HCT116 (cell line): Measurements from ENCODE around the gene DIPK1A. TPM values are rescaled to one million over a fixed set of nuclear protein-coding genes. Genes with fewer than 3 reads are reported as not detected.

ENCODE experiments used
- ATAC-seq: fragments of 200-7000 bp; cut with Tn5 transposase; 2 replicates; pipeline ENCODE4 v1.9.1; 2020; ENCODE audit warnings: mild to moderate bottlenecking, moderate library complexity
- BruUV-seq: library from RNA; stranded (reverse); fragments of 400-500 nt; replicated peaks from 2 replicates; lab custom pipeline; 2021; lab: Mats Ljungman, UMichigan
- CTCF ChIA-PET: fragments of 300-600 bp; sonication (Branson Sonifier 250); formaldehyde crosslinking; loops from one replicate; lab custom pipeline; 2021; ENCODE audit warnings: antibody characterized with exemption; lab: Charles Lee
- POLR2A ChIA-PET: fragments of 300-600, 350-600 bp; sonication (Branson Sonifier 250); formaldehyde crosslinking; loops from one replicate; lab custom pipeline; 2021; ENCODE audit warnings: antibody characterized with exemption; lab: Charles Lee
- RAD21 ChIA-PET, 2 experiments: fragments of 300-600 bp; sonication (Branson Sonifier 250); formaldehyde crosslinking; loops; one replicate each; lab custom pipeline; 2023; ENCODE audit warnings: low total read pairs in 2 of 2; ENCODE audit not compliant: uncharacterized antibody in 2 of 2, unreplicated experiment in 2 of 2, low non-redundant PET in 1 of 2; lab: Charles Lee
- DNase-seq: peaks from one replicate; pipeline ENCODE4 v3.0.0-alpha.2; 2010; ENCODE audit warnings: low read depth, low spot score
- H2AFZ ChIP-seq: fragments of 200-600 bp; shearing (Covaris generic), sonication (generic); 2 replicates; pipeline ENCODE4 v1.6.1; 2017; ENCODE audit warnings: low read depth, mixed run types, mixed read lengths, antibody characterized with exemption, low read length; ENCODE audit not compliant: poor library complexity, severe bottlenecking
- H3K27ac ChIP-seq: 2 replicates; pipeline ENCODE4 v1.5.1; 2012; ENCODE audit warnings: low read depth, low read length
- H3K27me3 ChIP-seq: fragments of 200-600 bp; sonication (generic); 2 replicates; pipeline ENCODE4 v1.6.1; 2016; ENCODE audit warnings: mixed run types, low read length, mixed read lengths; ENCODE audit not compliant: insufficient read depth
- H3K36me3 ChIP-seq, 2 experiments: fragments of 200-500 bp in 1 of 2; fragments of 200-600 bp in 1 of 2; sonication (Bioruptor generic) in 1 of 2; sonication (generic) in 1 of 2; 2 replicates each; pipeline versions ENCODE4 v1.5.1 to v1.6.1; 2014 to 2016; ENCODE audit warnings: low read length in 2 of 2, inconsistent platforms in 1 of 2, mixed read lengths in 1 of 2, mixed run types in 1 of 2; ENCODE audit not compliant: insufficient read depth in 2 of 2, control insufficient read depth in 1 of 2
- H3K4me1 ChIP-seq, 2 experiments: fragments of 200-600 bp in 1 of 2; sonication (generic) in 1 of 2; 2 replicates each; pipeline versions ENCODE4 v1.5.1 to v1.6.1; 2012 to 2017; ENCODE audit warnings: low read length in 2 of 2, inconsistent platforms in 1 of 2, mild to moderate bottlenecking in 1 of 2, mixed read lengths in 1 of 2, mixed run types in 1 of 2, moderate library complexity in 1 of 2; ENCODE audit not compliant: insufficient read depth in 2 of 2, control insufficient read depth in 1 of 2
- H3K4me2 ChIP-seq: fragments of 200-600 bp; sonication (generic); 2 replicates; pipeline ENCODE4 v1.6.1; 2017; ENCODE audit warnings: mixed run types, low read length, mixed read lengths
- H3K4me3 ChIP-seq, 2 experiments: fragments of 200-600 bp in 1 of 2; sonication (generic) in 1 of 2; replicated peaks in 1 of 2; 2 replicates each; pipeline ENCODE4 v1.5.1; 2011 to 2016; ENCODE audit warnings: low read length in 2 of 2, control low read depth in 1 of 2, low read depth in 1 of 2, mild to moderate bottlenecking in 1 of 2, mixed read lengths in 1 of 2, mixed run types in 1 of 2
- H3K79me2 ChIP-seq: fragments of 200-600 bp; sonication (generic); 2 replicates; pipeline ENCODE4 v1.6.1; 2017; ENCODE audit warnings: mild to moderate bottlenecking, mixed run types, low read length, moderate library complexity, mixed read lengths; ENCODE audit not compliant: insufficient read depth
- H3K9ac ChIP-seq: fragments of 200-600 bp; sonication (generic); 2 replicates; pipeline ENCODE4 v1.6.1; 2016; ENCODE audit warnings: low read length, mixed read lengths
- H3K9me2 ChIP-seq: fragments of 200-600 bp; sonication (generic), shearing (Covaris generic); 2 replicates; pipeline ENCODE4 v1.6.1; 2017; ENCODE audit warnings: mixed run types, mild to moderate bottlenecking, moderate library complexity; ENCODE audit not compliant: insufficient read depth
- H3K9me3 ChIP-seq, 2 experiments: fragments of 200-500 bp in 1 of 2; fragments of 200-600 bp in 1 of 2; sonication (Bioruptor generic) in 1 of 2; sonication (generic) in 1 of 2; 2 replicates each; pipeline ENCODE4 v1.6.1; 2014 to 2017; ENCODE audit warnings: low read length in 2 of 2, mixed read lengths in 2 of 2, inconsistent platforms in 1 of 2, low read depth in 1 of 2, mild to moderate bottlenecking in 1 of 2, mixed run types in 1 of 2, moderate library complexity in 1 of 2; ENCODE audit not compliant: control insufficient read depth in 1 of 2, insufficient read depth in 1 of 2
- H4K20me1 ChIP-seq: fragments of 200-600 bp; sonication (generic), shearing (Covaris generic); 2 replicates; pipeline ENCODE4 v1.6.1; 2017; ENCODE audit warnings: mixed run types, mild to moderate bottlenecking, moderate library complexity; ENCODE audit not compliant: insufficient read depth
- CBX3 ChIP-seq: IDR thresholded peaks from 2 replicates; pipeline ENCODE4 v1.6.1; 2012; ENCODE audit warnings: low read depth
- CEBPB ChIP-seq: IDR thresholded peaks from 2 replicates; pipeline ENCODE4 v1.6.1; 2012; ENCODE audit warnings: low read depth
- EGR1 ChIP-seq: IDR thresholded peaks from 2 replicates; pipeline ENCODE4 v1.6.1; 2012; ENCODE audit warnings: low read depth
- ELF1 ChIP-seq: IDR thresholded peaks from 2 replicates; pipeline ENCODE4 v1.6.1; 2012; ENCODE audit warnings: low read depth, borderline replicate concordance
- EZH2phosphoT487 ChIP-seq: fragments of 200-600 bp; IDR thresholded peaks from 2 replicates; pipeline ENCODE4 v1.6.1; 2018; ENCODE audit warnings: antibody characterized with exemption, borderline replicate concordance
- FOSL1 ChIP-seq: IDR thresholded peaks from 2 replicates; pipeline ENCODE4 v1.6.1; 2012; ENCODE audit warnings: low read depth
- JUND ChIP-seq: IDR thresholded peaks from 2 replicates; pipeline ENCODE4 v1.6.1; 2012
- POLR2AphosphoS5 ChIP-seq: IDR thresholded peaks from 2 replicates; pipeline ENCODE4 v1.6.1; 2011; ENCODE audit warnings: mild to moderate bottlenecking, low read depth, low read length, moderate library complexity
- RAD21 ChIP-seq: IDR thresholded peaks from 2 replicates; pipeline ENCODE4 v1.6.1; 2012; ENCODE audit warnings: low read depth, mild to moderate bottlenecking
- SP1 ChIP-seq: IDR thresholded peaks from 2 replicates; pipeline ENCODE4 v1.6.1; 2012; ENCODE audit warnings: low read depth
- SRF ChIP-seq: IDR thresholded peaks from 2 replicates; pipeline ENCODE4 v1.6.1; 2012; ENCODE audit warnings: low read depth
- TCF7L2 ChIP-seq: IDR thresholded peaks from 2 replicates; pipeline ENCODE4 v1.7.0; 2011; ENCODE audit warnings: borderline replicate concordance, inconsistent platforms; ENCODE audit not compliant: insufficient read depth, insufficient read length; ENCODE audit errors: extremely low read depth
- YY1 ChIP-seq: IDR thresholded peaks from 2 replicates; pipeline ENCODE4 v1.6.1; 2011; ENCODE audit warnings: low read length, low read depth, moderate library complexity, mild to moderate bottlenecking; ENCODE audit not compliant: insufficient replicate concordance; ENCODE audit errors: extremely low read depth
- ZFX ChIP-seq: fragments of 450-650 bp; IDR thresholded peaks from 2 replicates; pipeline ENCODE4 v1.6.1; 2017
- ZNF274 ChIP-seq: fragments of 200-500 bp; sonication (Bioruptor generic); IDR thresholded peaks from 2 replicates; pipeline ENCODE4 v1.6.1; 2014; ENCODE audit warnings: mild to moderate bottlenecking, low read depth, low read length, inconsistent platforms
- intact Hi-C: fragments of 100-400 bp; cut with micrococcal nuclease; formaldehyde crosslinking; loops from 2 replicates; pipeline ENCODE4 v1.10.0; 2022
- total RNA-seq: library from RNA; stranded (reverse); gene quantifications from one replicate; pipeline ENCODE4 v1.2.1, GENCODE V29; 2021; ENCODE audit not compliant: unreplicated experiment
- TF ChIP-seq, protein P1 (sequence below): IDR thresholded peaks from 2 replicates; pipeline ENCODE4 v1.6.1; 2012; ENCODE audit warnings: low read depth
- TF ChIP-seq, protein P2 (sequence below), 3 experiments: fragments of 200-600 bp in 1 of 3; sonication (generic) in 1 of 3; IDR thresholded peaks in 2 of 3; conservative IDR thresholded peaks in 1 of 3; 2 replicates each; pipeline ENCODE4 v1.5.1; 2012 to 2017; ENCODE audit warnings: low read depth in 2 of 3, low read length in 2 of 3, antibody characterized with exemption in 1 of 3, borderline replicate concordance in 1 of 3, control low read depth in 1 of 3, mild to moderate bottlenecking in 1 of 3, mixed read lengths in 1 of 3, mixed run types in 1 of 3, moderate library complexity in 1 of 3; ENCODE audit not compliant: insufficient read depth in 1 of 3
- TF ChIP-seq, protein P3 (sequence below): IDR thresholded peaks from 2 replicates; pipeline ENCODE4 v1.6.1; 2012

DIPK1A gene
- total RNA-seq, 1 experiment from 2014 or later, result 4.3 TPM

DNA sequence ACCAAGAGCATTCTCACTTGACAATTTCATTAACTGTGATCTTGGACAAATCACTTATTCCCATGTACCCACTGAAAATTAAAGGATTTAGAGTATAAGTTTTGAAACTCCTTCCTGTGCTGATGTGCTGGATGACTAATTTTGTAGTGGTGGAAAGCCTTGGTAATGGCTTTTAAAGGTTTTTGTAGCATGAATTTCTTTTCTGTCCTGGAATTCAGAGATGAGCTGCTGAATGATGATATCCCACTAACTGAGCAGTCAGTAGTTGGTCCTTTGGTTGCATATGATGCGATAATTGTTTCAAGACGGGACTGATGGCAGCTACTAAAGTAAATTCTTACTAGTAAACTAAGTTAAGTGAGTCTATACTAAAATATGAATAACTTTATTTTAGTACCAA, 124.2 kb downstream of the DIPK1A start:
- TF ChIP-seq POLR2AphosphoS5, result no peak
- TF ChIP-seq EGR1, result no peak
- no peak for TF ChIP-seq SRF
- no peak for TF ChIP-seq CEBPB
- TF ChIP-seq YY1, result no peak
- no peak for TF ChIP-seq ZNF274
- no peak for TF ChIP-seq ELF1
- TF ChIP-seq RAD21, result no peak
- no peak for TF ChIP-seq CBX3
- TF ChIP-seq SP1, result no peak
- TF ChIP-seq, protein P1, sequence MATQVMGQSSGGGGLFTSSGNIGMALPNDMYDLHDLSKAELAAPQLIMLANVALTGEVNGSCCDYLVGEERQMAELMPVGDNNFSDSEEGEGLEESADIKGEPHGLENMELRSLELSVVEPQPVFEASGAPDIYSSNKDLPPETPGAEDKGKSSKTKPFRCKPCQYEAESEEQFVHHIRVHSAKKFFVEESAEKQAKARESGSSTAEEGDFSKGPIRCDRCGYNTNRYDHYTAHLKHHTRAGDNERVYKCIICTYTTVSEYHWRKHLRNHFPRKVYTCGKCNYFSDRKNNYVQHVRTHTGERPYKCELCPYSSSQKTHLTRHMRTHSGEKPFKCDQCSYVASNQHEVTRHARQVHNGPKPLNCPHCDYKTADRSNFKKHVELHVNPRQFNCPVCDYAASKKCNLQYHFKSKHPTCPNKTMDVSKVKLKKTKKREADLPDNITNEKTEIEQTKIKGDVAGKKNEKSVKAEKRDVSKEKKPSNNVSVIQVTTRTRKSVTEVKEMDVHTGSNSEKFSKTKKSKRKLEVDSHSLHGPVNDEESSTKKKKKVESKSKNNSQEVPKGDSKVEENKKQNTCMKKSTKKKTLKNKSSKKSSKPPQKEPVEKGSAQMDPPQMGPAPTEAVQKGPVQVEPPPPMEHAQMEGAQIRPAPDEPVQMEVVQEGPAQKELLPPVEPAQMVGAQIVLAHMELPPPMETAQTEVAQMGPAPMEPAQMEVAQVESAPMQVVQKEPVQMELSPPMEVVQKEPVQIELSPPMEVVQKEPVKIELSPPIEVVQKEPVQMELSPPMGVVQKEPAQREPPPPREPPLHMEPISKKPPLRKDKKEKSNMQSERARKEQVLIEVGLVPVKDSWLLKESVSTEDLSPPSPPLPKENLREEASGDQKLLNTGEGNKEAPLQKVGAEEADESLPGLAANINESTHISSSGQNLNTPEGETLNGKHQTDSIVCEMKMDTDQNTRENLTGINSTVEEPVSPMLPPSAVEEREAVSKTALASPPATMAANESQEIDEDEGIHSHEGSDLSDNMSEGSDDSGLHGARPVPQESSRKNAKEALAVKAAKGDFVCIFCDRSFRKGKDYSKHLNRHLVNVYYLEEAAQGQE, result no peak
- no peak for TF ChIP-seq TCF7L2
- TF ChIP-seq FOSL1, result no peak
- TF ChIP-seq, protein P2, sequence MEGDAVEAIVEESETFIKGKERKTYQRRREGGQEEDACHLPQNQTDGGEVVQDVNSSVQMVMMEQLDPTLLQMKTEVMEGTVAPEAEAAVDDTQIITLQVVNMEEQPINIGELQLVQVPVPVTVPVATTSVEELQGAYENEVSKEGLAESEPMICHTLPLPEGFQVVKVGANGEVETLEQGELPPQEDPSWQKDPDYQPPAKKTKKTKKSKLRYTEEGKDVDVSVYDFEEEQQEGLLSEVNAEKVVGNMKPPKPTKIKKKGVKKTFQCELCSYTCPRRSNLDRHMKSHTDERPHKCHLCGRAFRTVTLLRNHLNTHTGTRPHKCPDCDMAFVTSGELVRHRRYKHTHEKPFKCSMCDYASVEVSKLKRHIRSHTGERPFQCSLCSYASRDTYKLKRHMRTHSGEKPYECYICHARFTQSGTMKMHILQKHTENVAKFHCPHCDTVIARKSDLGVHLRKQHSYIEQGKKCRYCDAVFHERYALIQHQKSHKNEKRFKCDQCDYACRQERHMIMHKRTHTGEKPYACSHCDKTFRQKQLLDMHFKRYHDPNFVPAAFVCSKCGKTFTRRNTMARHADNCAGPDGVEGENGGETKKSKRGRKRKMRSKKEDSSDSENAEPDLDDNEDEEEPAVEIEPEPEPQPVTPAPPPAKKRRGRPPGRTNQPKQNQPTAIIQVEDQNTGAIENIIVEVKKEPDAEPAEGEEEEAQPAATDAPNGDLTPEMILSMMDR (IDR thresholded peaks at IDR 0.05 in 2 of 3, conservative IDR thresholded peaks at IDR 0.05 in 1 of 3; ENCODE audit: borderline replicate concordance in 1 of 3, insufficient read depth in 1 of 3, low read depth in 2 of 3, low read length in 2 of 3), result no peak
- no peak for TF ChIP-seq JUND
- TF ChIP-seq EZH2phosphoT487, result no peak
- no peak for TF ChIP-seq ZFX
- TF ChIP-seq, protein P3, sequence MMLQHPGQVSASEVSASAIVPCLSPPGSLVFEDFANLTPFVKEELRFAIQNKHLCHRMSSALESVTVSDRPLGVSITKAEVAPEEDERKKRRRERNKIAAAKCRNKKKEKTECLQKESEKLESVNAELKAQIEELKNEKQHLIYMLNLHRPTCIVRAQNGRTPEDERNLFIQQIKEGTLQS, result no peak
- no peak overlapping the region for H3K4me3 ChIP-seq
- intact Hi-C loops, result no loop called here
- peaks cover 89% of the 10 kb centered on the region for H4K20me1 ChIP-seq
- POLR2A ChIA-PET, result no interaction called here
- no peak overlapping the region for H3K9ac ChIP-seq
- no peak overlapping the region for H3K4me2 ChIP-seq
- ATAC-seq (no peak), DNase-seq (no peak)
- no peaks in the 10 kb centered on the region for H3K9me2 ChIP-seq
- CTCF ChIA-PET, result no interaction called here
- H3K27me3 ChIP-seq, result no peaks in the 10 kb centered on the region
- H3K9me3 ChIP-seq, result no peaks in the 10 kb centered on the region
- H3K4me1 ChIP-seq, result peaks cover 0 to 12% of the 10 kb centered on the region in 2 experiments; a peak in 3 of 4 replicates
- RAD21 ChIA-PET, result no interaction called here
- peaks cover 93% of the 10 kb centered on the region for H3K79me2 ChIP-seq
- H3K27ac ChIP-seq, result no peak overlapping the region
- H3K36me3 ChIP-seq, result peaks cover 82 to 95% of the 10 kb centered on the region in 2 experiments
- H2AFZ ChIP-seq, result no peak overlapping the region
- BruUV-seq, result no TSS peak
